Smooth muscle cell (in vitro differentiated cells): ENCODE results near the gene WFDC6. TPM values are rescaled to one million over a fixed set of nuclear protein-coding genes. Genes with fewer than 3 reads are reported as not detected.

Experiments
- DNase-seq: peaks from one replicate; lab custom pipeline; 2025; ENCODE audit not compliant: unreplicated experiment; lab: John Stamatoyannopoulos, UW
- H2AFZ ChIP-seq: fragments of 200-600 bp; sonication (generic); 2 replicates; pipeline ENCODE4 v1.6.0; 2016; ENCODE audit warnings: antibody characterized with exemption, low read depth, mild to moderate bottlenecking
- H3F3A ChIP-seq: fragments of 200-600 bp; sonication (generic); 2 replicates; pipeline ENCODE4 v1.6.0; 2017; ENCODE audit warnings: antibody characterized with exemption, low read depth
- H3K27ac ChIP-seq: fragments of 200-600 bp; sonication (generic); 2 replicates; pipeline ENCODE4 v1.5.1; 2016; ENCODE audit warnings: low read depth, mild to moderate bottlenecking
- H3K27me3 ChIP-seq: fragments of 200-600 bp; sonication (generic); 2 replicates; pipeline ENCODE4 v1.6.1; 2016; ENCODE audit warnings: low read depth, mild to moderate bottlenecking
- H3K36me3 ChIP-seq: fragments of 200-600 bp; sonication (generic); 2 replicates; pipeline ENCODE4 v1.5.1; 2016; ENCODE audit warnings: low read depth
- H3K4me1 ChIP-seq: fragments of 200-600 bp; sonication (generic); 2 replicates; pipeline ENCODE4 v1.5.1; 2016; ENCODE audit warnings: low read depth
- H3K4me2 ChIP-seq: fragments of 200-600 bp; sonication (generic); 2 replicates; pipeline ENCODE4 v1.6.0; 2016; ENCODE audit warnings: mild to moderate bottlenecking
- H3K4me3 ChIP-seq: fragments of 200-600 bp; sonication (generic); 2 replicates; pipeline ENCODE4 v1.5.1; 2016; ENCODE audit warnings: mild to moderate bottlenecking
- H3K79me2 ChIP-seq: fragments of 200-600 bp; sonication (generic); 2 replicates; pipeline ENCODE4 v1.6.0; 2016; ENCODE audit warnings: low read depth, mild to moderate bottlenecking
- H3K9ac ChIP-seq: fragments of 200-600 bp; sonication (generic); 2 replicates; pipeline ENCODE4 v1.6.0; 2016; ENCODE audit warnings: low read depth
- H3K9me3 ChIP-seq: fragments of 200-600 bp; sonication (generic); replicated peaks from 2 replicates; pipeline ENCODE4 v1.5.1; 2016; ENCODE audit warnings: low read depth
- H4K20me1 ChIP-seq: fragments of 200-600 bp; sonication (generic); 2 replicates; pipeline ENCODE4 v1.6.0; 2016; ENCODE audit warnings: low read depth
- WGBS: methylation state at CpG from one replicate; pipeline ENCODE4 v1.1.7; 2016; ENCODE audit warnings: low lambda C conversion rate; 5-methylcytosine and 5-hydroxymethylcytosine counted together
- polyA plus RNA-seq: library from polyadenylated mRNA; unstranded; fragments of >200 nt; fragmentation: Nextera tagmentation; extraction: Ambion mirVana; gene quantifications from 2 replicates; pipeline ENCODE4 v1.2.1, GENCODE V29; 2016
- total RNA-seq: library from RNA; depleted of rRNA; stranded (reverse); fragments of >200 nt; gene quantifications from 2 replicates; pipeline ENCODE4 v1.2.3, GENCODE V29; 2014
- TF ChIP-seq, protein P1 (sequence below): fragments of 200-600 bp; sonication (generic); IDR thresholded peaks from 2 replicates; pipeline ENCODE4 v1.5.1; 2017; ENCODE audit warnings: borderline replicate concordance, mild to moderate bottlenecking, antibody characterized with exemption; ENCODE audit not compliant: insufficient read depth, poor library complexity, severe bottlenecking

WFDC6 gene
- total and polyA plus RNA-seq, 2 experiments from 2014 or later = not detected

DNA sequence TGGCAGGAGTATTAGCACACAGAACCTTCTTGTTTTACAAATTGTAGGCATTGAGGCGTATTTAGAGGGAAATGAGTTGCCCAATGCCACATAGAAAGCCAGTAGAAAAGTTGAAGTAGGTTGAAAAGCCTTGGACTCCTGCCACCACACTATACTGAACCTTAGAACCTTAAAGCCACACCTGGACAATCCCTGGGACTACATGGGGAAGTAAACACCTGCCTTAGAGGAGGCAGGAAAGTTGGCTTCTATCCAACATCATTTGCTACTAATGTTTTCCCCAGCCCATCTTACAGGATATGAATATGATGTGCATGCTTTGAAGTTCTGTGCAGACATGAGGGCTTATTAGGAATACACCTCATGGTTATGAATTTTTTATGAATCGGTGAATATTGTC, 13.2 kb upstream of the WFDC6 start:
- DNase-seq = no peak
- no peaks in the 10 kb centered on the region for H3K36me3 ChIP-seq
- TF ChIP-seq, protein P1, sequence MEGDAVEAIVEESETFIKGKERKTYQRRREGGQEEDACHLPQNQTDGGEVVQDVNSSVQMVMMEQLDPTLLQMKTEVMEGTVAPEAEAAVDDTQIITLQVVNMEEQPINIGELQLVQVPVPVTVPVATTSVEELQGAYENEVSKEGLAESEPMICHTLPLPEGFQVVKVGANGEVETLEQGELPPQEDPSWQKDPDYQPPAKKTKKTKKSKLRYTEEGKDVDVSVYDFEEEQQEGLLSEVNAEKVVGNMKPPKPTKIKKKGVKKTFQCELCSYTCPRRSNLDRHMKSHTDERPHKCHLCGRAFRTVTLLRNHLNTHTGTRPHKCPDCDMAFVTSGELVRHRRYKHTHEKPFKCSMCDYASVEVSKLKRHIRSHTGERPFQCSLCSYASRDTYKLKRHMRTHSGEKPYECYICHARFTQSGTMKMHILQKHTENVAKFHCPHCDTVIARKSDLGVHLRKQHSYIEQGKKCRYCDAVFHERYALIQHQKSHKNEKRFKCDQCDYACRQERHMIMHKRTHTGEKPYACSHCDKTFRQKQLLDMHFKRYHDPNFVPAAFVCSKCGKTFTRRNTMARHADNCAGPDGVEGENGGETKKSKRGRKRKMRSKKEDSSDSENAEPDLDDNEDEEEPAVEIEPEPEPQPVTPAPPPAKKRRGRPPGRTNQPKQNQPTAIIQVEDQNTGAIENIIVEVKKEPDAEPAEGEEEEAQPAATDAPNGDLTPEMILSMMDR = no peak
- no peaks in the 10 kb centered on the region for H4K20me1 ChIP-seq
- H3K4me1 ChIP-seq = no peaks in the 10 kb centered on the region
- H3K9me3 ChIP-seq = no peaks in the 10 kb centered on the region
- no peaks in the 10 kb centered on the region for H3F3A ChIP-seq
- no peak overlapping the region for H3K9ac ChIP-seq
- WGBS = 89% methylated on average over 2 of the region's 2 CpGs
- no peak overlapping the region for H3K4me3 ChIP-seq
- H3K4me2 ChIP-seq = no peak overlapping the region
- H3K27ac ChIP-seq = no peak overlapping the region
- no peaks in the 10 kb centered on the region for H3K79me2 ChIP-seq
- H3K27me3 ChIP-seq = no peaks in the 10 kb centered on the region
- no peak overlapping the region for H2AFZ ChIP-seq

DNA sequence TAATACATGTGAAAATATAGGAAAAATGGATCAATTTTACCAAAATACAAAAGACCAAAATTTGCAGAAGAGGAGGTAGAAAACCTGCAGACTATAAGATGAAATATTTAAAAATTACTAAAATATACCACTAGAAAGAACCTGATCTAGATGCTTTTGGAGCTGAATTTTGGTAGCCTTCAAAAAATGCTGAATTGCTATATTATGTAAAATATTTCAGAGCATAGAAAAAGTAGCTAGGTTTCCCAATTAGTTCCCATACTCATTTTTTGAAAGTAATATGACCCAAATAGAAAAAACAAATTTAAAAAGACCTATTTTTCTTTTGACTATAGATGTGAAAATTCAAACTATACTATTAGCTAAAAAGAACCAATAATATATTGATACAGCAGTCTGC, 11.5 kb upstream of the WFDC6 start:
- H2AFZ ChIP-seq = no peak overlapping the region
- no peaks in the 10 kb centered on the region for H4K20me1 ChIP-seq
- no peaks in the 10 kb centered on the region for H3F3A ChIP-seq
- H3K4me1 ChIP-seq = no peaks in the 10 kb centered on the region
- no peak overlapping the region for H3K4me3 ChIP-seq
- no peaks in the 10 kb centered on the region for H3K36me3 ChIP-seq
- TF ChIP-seq, protein P1 = no peak
- DNase-seq = no peak
- H3K79me2 ChIP-seq = no peaks in the 10 kb centered on the region
- H3K27me3 ChIP-seq = no peaks in the 10 kb centered on the region
- no peaks in the 10 kb centered on the region for H3K9me3 ChIP-seq
- H3K27ac ChIP-seq = no peak overlapping the region
- H3K4me2 ChIP-seq = no peak overlapping the region
- no peak overlapping the region for H3K9ac ChIP-seq

DNA sequence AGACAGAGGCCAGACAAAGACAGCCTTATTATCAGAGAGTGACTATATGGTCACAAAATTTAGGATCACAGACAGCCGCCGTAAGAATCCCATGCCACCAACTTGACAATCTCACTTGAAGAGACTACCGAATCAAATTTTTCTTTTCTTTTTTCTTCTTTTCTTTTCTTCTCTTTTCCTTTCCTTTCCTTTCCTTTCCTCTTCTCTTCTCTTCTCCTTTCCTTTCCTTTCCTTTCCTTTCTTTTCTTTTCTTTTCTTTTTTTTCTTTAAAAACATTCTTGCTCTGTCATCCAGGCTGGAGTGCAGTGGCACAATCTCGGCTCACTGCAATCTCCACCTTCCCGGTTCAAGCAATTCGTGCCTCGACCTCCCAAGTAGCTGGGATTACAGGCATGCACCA, 9.1 kb upstream of the WFDC6 start:
- 87% methylated on average over 7 of the region's 7 CpGs for WGBS
- peaks cover 9% of the 10 kb centered on the region for H3K27me3 ChIP-seq
- H3K36me3 ChIP-seq = no peaks in the 10 kb centered on the region
- TF ChIP-seq, protein P1 = no peak
- no peak overlapping the region for H3K4me2 ChIP-seq
- H3K4me1 ChIP-seq = no peaks in the 10 kb centered on the region
- H3K9ac ChIP-seq = no peak overlapping the region
- no peaks in the 10 kb centered on the region for H4K20me1 ChIP-seq
- no peaks in the 10 kb centered on the region for H3K79me2 ChIP-seq
- H2AFZ ChIP-seq = no peak overlapping the region
- no peak for DNase-seq
- H3K9me3 ChIP-seq = no peaks in the 10 kb centered on the region
- no peak overlapping the region for H3K4me3 ChIP-seq
- no peak overlapping the region for H3K27ac ChIP-seq
- H3F3A ChIP-seq = no peaks in the 10 kb centered on the region

DNA sequence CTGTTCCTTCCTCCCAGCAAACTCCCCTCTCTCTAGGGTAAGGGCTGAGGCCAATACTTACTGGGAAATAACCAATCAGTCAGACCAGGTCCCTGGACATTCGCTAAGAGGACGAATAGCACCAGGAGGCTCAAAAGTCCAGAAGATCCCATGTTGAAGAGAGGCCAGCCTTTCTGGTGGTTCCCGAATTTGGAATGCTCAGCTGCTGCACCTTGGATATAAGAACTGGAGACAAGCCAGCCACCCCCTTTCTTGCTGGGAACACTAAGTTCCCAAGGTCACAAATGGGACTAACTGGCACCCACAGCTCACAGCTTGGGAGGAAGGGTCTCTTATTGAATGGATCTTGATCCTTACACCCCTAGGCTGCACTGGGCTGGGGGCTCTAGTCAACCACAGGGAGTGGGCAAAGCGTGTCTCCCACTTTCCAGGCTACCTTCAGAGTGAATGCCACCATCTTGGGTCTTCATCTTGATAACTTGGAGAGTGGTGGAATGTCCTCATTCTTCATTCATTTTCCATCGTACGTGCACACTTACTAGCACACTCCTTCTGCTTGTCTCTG, 8.0 kb upstream of the WFDC6 start, which contains the start of gene EPPIN:
Gene EPPIN, minus strand, starts transcription at position 196 of the 565 bp plus-strand sequence. Its CDS starts 44 bp downstream, at position 152.
- no peak within 1 kb of the TSS for H3K27ac ChIP-seq
- no peak within 1 kb of the TSS for H3K4me2 ChIP-seq
- H2AFZ ChIP-seq = peak within 1 kb of the TSS; percentile 52
- no peaks in the 10 kb centered on the region for H3F3A ChIP-seq
- WGBS = 91% methylated on average over 6 of the region's 6 CpGs
- TF ChIP-seq, protein P1 = no peak
- H4K20me1 ChIP-seq = no peaks in the 10 kb centered on the region
- H3K79me2 ChIP-seq = no peaks in the 10 kb centered on the region
- no peak for DNase-seq
- H3K4me3 ChIP-seq = no peak within 1 kb of the TSS
- no peaks in the 10 kb centered on the region for H3K9me3 ChIP-seq
- H3K9ac ChIP-seq = no peak within 1 kb of the TSS
- peaks cover 16% of the 10 kb centered on the region for H3K27me3 ChIP-seq
- H3K36me3 ChIP-seq = no peaks in the 10 kb centered on the region
- no peaks in the 10 kb centered on the region for H3K4me1 ChIP-seq
